Stimulated activated naive CD8-positive, alpha-beta T cell treated with anti-CD3 and anti-CD28 coated beads, Interleukin-15, Interleukin-2, amounts not matched to agents 100 U/mL and 50 U/mL, for 24 hours (primary cell): Measurements from ENCODE around the gene RFLNA.
A peak's percentile ranks its signal among the peaks of the same experiment; 100 is the strongest.

Experiments
- ATAC-seq: fragments of 150-1000 bp; cut with Tn5 transposase; one replicate; pipeline ENCODE4 v1.10.0; 2021
- DNase-seq: peaks from one replicate; pipeline ENCODE4 v3.0.0; 2021

RFLNA gene

GRCh38 chr12:124294780-124295341 lies at the start of gene RFLNA:
TSS of gene RFLNA (plus strand) at chr12:124295093. CDS start at chr12:124295430, 337 bp downstream.
- ATAC-seq (no peak), DNase-seq (no peak)

- DNase-seq (no peak), ATAC-seq (no peak)
These were observed 47.6 kb upstream of the RFLNA start for GRCh38 chr12:124247331-124247730.

GRCh38 chr12:124248941-124249825 lies 45.7 kb upstream of the RFLNA start:
- DNase-seq (no peak), ATAC-seq (no peak)

- no peak for ATAC-seq
- no peak for DNase-seq
These were observed 43.7 kb upstream of the RFLNA start for GRCh38 chr12:124251186-124251585.

- no peak for DNase-seq
- ATAC-seq = no peak
These were observed 41.9 kb upstream of the RFLNA start for GRCh38 chr12:124252964-124253363.

- ATAC-seq = no peak
- DNase-seq = no peak
These were observed 40.8 kb upstream of the RFLNA start for GRCh38 chr12:124254126-124254525.

- DNase-seq (no peak), ATAC-seq (no peak)
These were observed 35.5 kb upstream of the RFLNA start for GRCh38 chr12:124259154-124260066.

GRCh38 chr12:124261885-124262284 lies 33.0 kb upstream of the RFLNA start:
- ATAC-seq = no peak
- no peak for DNase-seq

GRCh38 chr12:124264089-124264795 lies 30.7 kb upstream of the RFLNA start:
- no peak for DNase-seq
- ATAC-seq = no peak

- DNase-seq = no peak
- ATAC-seq = no peak
These were observed 30.0 kb upstream of the RFLNA start for GRCh38 chr12:124264879-124265278.

- DNase-seq (no peak), ATAC-seq (no peak)
These were observed 27.6 kb upstream of the RFLNA start for GRCh38 chr12:124267205-124267778.

GRCh38 chr12:124270671-124271070 lies 24.2 kb upstream of the RFLNA start:
- DNase-seq (no peak), ATAC-seq (no peak)

- peak; percentile 67 for ATAC-seq
- DNase-seq = peak; percentile 26
These were observed 21.3 kb upstream of the RFLNA start for GRCh38 chr12:124273630-124274029.

GRCh38 chr12:124276337-124276736 lies 18.6 kb upstream of the RFLNA start:
- no peak for DNase-seq

GRCh38 chr12:124277394-124278241 lies 17.3 kb upstream of the RFLNA start:
- ATAC-seq = no peak
- no peak for DNase-seq

More at GRCh38 chr12:124276337-124276736, 18.6 kb upstream of the RFLNA start:
- ATAC-seq = no peak

GRCh38 chr12:124278389-124279101 lies 16.3 kb upstream of the RFLNA start:
- ATAC-seq = no peak
- DNase-seq = no peak

- no peak for ATAC-seq
- no peak for DNase-seq
These were observed 15.6 kb upstream of the RFLNA start for GRCh38 chr12:124279315-124279714.

GRCh38 chr12:124279846-124280360 lies 15.0 kb upstream of the RFLNA start:
- no peak for DNase-seq
- no peak for ATAC-seq

- ATAC-seq (no peak), DNase-seq (no peak)
These were observed 13.6 kb upstream of the RFLNA start for GRCh38 chr12:124281309-124281708.

GRCh38 chr12:124282287-124282686 lies 12.6 kb upstream of the RFLNA start:
- ATAC-seq = no peak
- no peak for DNase-seq
